GM12801 (cell line): ENCODE measurements around the gene TK1.

Experiments used
- TF ChIP-seq, protein P1 (sequence below): IDR thresholded peaks from one replicate; pipeline ENCODE4 v1.5.1; 2011; ENCODE audit warnings: control low read depth; ENCODE audit not compliant: insufficient read length; ENCODE audit errors: extremely low read depth

The TK1 gene

DNA sequence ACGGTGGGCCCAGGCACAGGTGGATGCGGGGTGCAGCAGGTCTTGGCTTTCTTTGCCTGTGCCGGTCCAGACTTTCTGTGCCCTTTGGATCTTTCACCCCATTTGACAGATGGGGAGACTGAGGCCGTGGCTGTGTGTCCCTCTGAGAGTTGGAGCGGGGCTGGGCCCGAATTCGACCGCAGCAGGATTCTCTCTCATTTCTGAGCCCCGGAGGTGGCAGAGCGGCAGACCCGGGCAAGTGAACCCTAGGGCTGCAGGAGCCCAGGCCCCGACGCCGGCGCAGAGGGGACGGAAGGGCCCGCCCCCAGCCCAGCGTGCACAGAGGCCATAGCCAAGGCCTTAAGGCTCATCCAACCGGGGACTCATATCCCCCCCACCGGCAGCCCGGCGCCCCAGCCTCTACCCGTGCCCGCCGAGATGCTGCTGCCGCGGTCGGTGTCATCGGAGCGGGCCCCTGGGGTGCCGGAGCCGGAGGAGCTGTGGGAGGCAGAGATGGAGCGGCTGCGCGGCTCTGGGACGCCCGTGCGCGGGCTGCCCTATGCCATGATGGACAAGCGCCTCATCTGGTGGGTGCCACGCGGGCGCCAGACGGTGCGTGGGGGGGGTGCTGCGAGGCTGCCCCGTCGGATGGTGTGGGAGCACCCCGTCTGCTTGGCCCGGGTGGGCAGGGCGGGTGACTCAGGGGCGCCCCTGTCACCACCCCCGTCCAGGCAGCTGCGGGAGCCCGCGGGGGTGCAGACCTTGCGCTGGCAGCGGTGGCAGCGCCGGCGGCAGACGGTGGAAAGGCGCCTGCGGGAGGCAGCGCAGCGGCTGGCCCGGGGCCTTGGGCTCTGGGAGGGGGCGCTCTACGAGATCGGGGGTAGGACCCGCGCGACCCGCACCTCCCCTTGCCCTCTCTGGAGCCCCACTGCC lies 55.4 kb downstream of the TK1 start:
- TF ChIP-seq, protein P1, sequence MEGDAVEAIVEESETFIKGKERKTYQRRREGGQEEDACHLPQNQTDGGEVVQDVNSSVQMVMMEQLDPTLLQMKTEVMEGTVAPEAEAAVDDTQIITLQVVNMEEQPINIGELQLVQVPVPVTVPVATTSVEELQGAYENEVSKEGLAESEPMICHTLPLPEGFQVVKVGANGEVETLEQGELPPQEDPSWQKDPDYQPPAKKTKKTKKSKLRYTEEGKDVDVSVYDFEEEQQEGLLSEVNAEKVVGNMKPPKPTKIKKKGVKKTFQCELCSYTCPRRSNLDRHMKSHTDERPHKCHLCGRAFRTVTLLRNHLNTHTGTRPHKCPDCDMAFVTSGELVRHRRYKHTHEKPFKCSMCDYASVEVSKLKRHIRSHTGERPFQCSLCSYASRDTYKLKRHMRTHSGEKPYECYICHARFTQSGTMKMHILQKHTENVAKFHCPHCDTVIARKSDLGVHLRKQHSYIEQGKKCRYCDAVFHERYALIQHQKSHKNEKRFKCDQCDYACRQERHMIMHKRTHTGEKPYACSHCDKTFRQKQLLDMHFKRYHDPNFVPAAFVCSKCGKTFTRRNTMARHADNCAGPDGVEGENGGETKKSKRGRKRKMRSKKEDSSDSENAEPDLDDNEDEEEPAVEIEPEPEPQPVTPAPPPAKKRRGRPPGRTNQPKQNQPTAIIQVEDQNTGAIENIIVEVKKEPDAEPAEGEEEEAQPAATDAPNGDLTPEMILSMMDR, result no peak

GRCh38 chr17:78130437-78131101 lies 56.3 kb downstream of the TK1 start, which contains the start of gene TMC8:
TSS of gene TMC8 (plus strand) at chr17:78130771. CDS start at chr17:78131589, 818 bp downstream.
- TF ChIP-seq, protein P1, result no peak

DNA sequence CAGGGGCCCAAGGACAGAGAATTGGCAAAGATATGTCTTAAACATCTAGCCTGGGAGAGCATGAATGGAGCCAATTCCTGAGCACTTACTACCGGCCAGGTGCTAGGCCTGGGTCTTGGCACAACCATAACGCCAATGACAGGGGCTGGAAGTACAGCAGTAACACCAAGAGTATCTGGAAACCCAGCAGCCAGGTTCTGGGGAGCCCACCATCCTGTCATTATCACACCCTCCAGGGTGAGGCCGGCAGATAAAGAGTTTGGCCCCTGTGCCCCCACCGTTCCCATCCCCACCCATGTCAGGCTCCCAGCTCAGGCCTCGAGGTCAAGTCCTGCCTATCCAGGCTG lies 56.8 kb downstream of the TK1 start:
- TF ChIP-seq, protein P1, result no peak

- TF ChIP-seq, protein P1, result no peak
Measured at GRCh38 chr17:78129351-78130089, 57.3 kb downstream of the TK1 start.

GRCh38 chr17:78128551-78129350 lies 58.1 kb downstream of the TK1 start, which contains the start of gene TMC6:
TSS of gene TMC6 (minus strand) at chr17:78128755. CDS start at chr17:78126832, 1,923 bp downstream.
- TF ChIP-seq, protein P1, result no peak

DNA sequence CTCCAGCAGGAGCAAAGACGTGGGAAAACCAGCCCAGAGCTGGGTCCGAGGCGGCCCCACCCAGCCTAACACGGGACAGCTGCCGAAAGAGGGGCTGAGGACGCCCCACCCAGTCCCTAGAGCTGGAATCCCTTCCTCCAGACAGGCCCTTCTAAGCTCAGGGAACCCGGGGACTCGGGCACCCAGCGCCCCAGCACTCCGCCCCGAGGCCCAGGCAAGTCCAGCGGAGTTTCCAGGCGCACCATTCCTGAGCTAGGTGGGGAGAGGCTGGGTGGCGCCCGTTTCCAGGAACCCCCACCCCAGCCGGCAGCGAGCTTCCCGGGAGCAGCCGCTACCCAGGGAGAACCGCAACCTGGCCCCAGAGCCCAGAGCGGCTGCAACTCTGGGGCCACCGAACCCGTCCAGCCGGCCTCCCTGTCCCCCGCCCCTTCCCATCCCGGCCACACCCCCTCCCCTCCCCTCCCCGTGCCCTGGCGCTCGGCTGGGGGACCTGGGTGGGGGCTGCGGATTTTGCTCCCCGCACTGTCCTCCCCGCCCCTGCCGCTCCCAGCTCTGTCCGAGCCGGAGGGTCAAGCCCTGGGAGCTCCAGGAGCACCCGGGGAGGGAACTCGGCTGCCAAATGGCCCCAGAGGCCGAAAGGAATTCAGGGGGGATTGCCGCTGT lies 58.8 kb downstream of the TK1 start:
- TF ChIP-seq, protein P1, result no peak
